ENCODE measurements around the gene GAB2. TPM values are rescaled to one million over a fixed set of nuclear protein-coding genes. Genes with fewer than 3 reads are reported as not detected.

Gene GAB2
- total and polyA plus RNA-seq, 2 of the 4 experiments (the other 2 are of a cell fraction), result 3.3 to 5.9 TPM

DNA sequence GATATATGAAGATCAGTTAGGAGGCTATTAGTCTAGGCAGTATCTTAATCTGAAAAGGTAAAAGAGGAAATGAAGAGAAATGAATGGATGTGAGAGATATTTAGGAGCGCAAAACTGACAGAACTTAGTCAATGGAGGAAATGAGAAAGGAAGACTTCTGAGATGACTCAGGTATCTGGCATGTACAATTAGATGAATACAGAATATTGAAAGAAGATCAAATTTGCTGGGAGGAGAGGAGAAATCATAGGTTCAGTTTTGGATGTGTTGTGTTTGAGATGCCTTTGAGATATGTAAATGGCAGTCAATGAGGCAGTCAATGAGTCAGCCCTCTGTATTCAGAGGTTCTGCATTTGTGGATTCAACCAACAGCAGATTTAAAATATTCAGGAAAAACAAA lies 42.9 kb upstream of the GAB2 start:
- 71 to 100% methylated on average over 1 of the region's 1 CpG for WGBS, 2 experiments (ENCODE audit: extremely low coverage in 2 of 2, insufficient read length in 1 of 2)
- dilution Hi-C loops (cut with HindIII; ENCODE audit: low sequenced_read_pairs, unreplicated experiment) (no loop called here), intact Hi-C loops (cut with micrococcal nuclease) (no loop called here), in situ Hi-C loops (cut with MboI; ENCODE audit: low sequenced_read_pairs) (no loop called here)
- H2BK120ac ChIP-seq (ENCODE audit: low read depth, low read length), result no peak overlapping the region
- peak; percentile 73 for ATAC-seq (ENCODE audit: low read depth)
- no peak overlapping the region for H3K4ac ChIP-seq (ENCODE audit: low read depth, low read length)
- no peak overlapping the region for H3K14ac ChIP-seq (replicated peaks; ENCODE audit: low read depth, low read length)
- no TSS peak for BruUV-seq (replicated peaks)
- no peaks in the 10 kb centered on the region for H3K4me1 ChIP-seq (ENCODE audit: control insufficient read depth, insufficient read depth, low read length)
- peak; percentile 71 for DNase-seq
- H4K20me1 ChIP-seq (ENCODE audit: insufficient read depth, low read length), result no peaks in the 10 kb centered on the region
- CTCF ChIA-PET, result no interaction called here
- H3K79me1 ChIP-seq (ENCODE audit: low read depth in 1 of 2, low read length in 2 of 2), result no peaks in the 10 kb centered on the region
- no peak overlapping the region for H3K27ac ChIP-seq (ENCODE audit: insufficient read depth, low read length)
- H2BK20ac ChIP-seq (ENCODE audit: low read depth, low read length), result no peak overlapping the region
- H3K9ac ChIP-seq (ENCODE audit: low read depth, low read length), result no peak overlapping the region
- H2AK5ac ChIP-seq (ENCODE audit: low read depth, low read length), result no peak overlapping the region
- H2AK9ac ChIP-seq (replicated peaks; ENCODE audit: low read depth, low read length, poor library complexity), result no peak overlapping the region
- no peak overlapping the region for H4K8ac ChIP-seq (ENCODE audit: low read depth in 2 of 2, low read length in 2 of 2)
- TF ChIP-seq POLR2A (IDR thresholded peaks at IDR 0.05; ENCODE audit: low read depth, low read length) (no peak), MAFK (IDR thresholded peaks at IDR 0.05; ENCODE audit: low read depth, low read length) (no peak), ELK1 (IDR thresholded peaks at IDR 0.05; ENCODE audit: borderline replicate concordance, low read depth, low read length) (no peak), FOS (IDR thresholded peaks at IDR 0.05; ENCODE audit: low read depth, low read length) (no peak), RAD21 (IDR thresholded peaks at IDR 0.05; ENCODE audit: low read length) (no peak), SMC3 (IDR thresholded peaks at IDR 0.05; ENCODE audit: low read depth, low read length) (no peak), RCOR1 (IDR thresholded peaks at IDR 0.05; ENCODE audit: insufficient replicate concordance, low read length) (no peak), NFE2L2 (IDR thresholded peaks at IDR 0.05; ENCODE audit: low read depth, low read length) (no peak), RFX5 (IDR thresholded peaks at IDR 0.05; ENCODE audit: low read depth, low read length) (no peak), MAZ (IDR thresholded peaks at IDR 0.05; ENCODE audit: borderline replicate concordance, low read depth, low read length) (no peak)
- POLR2A ChIA-PET (ENCODE audit: unreplicated experiment), result no interaction called here
- no peak overlapping the region for H3K18ac ChIP-seq (ENCODE audit: low read depth, low read length)
- no peak overlapping the region for H2BK15ac ChIP-seq (ENCODE audit: low read depth, low read length)
- no peak overlapping the region for H3K56ac ChIP-seq (ENCODE audit: extremely low read depth, insufficient read depth, low read length)
- H3K23ac ChIP-seq (ENCODE audit: low read depth, low read length), result no peak overlapping the region
- H3K4me3 ChIP-seq (ENCODE audit: insufficient read depth, low read depth, low read length), result no peak overlapping the region
- no peak overlapping the region for H4K5ac ChIP-seq (ENCODE audit: low read depth, low read length)
- H3K9me3 ChIP-seq (ENCODE audit: control insufficient read depth, insufficient read depth, low read length), result no peaks in the 10 kb centered on the region
- H2AFZ ChIP-seq (replicated peaks; ENCODE audit: low read length, poor library complexity), result no peak overlapping the region
- peaks cover 5% of the 10 kb centered on the region; the same call in 1 of the 2 replicates for H3K36me3 ChIP-seq (ENCODE audit: control insufficient read depth, insufficient read depth, low read length)
- H2BK5ac ChIP-seq (ENCODE audit: low read depth, low read length, poor library complexity, severe bottlenecking), result no peak overlapping the region
- no peaks in the 10 kb centered on the region; the same call in 1 of the 2 replicates for H3K9me1 ChIP-seq (ENCODE audit: insufficient read depth, low read length)
- H3K4me2 ChIP-seq (ENCODE audit: low read depth, low read length), result no peak overlapping the region
- no peaks in the 10 kb centered on the region for H3K27me3 ChIP-seq (ENCODE audit: control insufficient read depth, insufficient read depth, low read length)
- no peak overlapping the region for H4K91ac ChIP-seq (ENCODE audit: insufficient read depth, low read depth, low read length)

All from IMR-90 (cell line).